ENCODE results near the gene BTBD9.

Gene BTBD9

GRCh38 chr6:38273325-38273724 is 366.4 kb downstream of the BTBD9 start:
- DNase-seq, result no peak

- no peak for DNase-seq
These were observed 367.5 kb downstream of the BTBD9 start for GRCh38 chr6:38272222-38272621.

GRCh38 chr6:38271081-38271480 is 368.6 kb downstream of the BTBD9 start:
- DNase-seq, result no peak

DNA sequence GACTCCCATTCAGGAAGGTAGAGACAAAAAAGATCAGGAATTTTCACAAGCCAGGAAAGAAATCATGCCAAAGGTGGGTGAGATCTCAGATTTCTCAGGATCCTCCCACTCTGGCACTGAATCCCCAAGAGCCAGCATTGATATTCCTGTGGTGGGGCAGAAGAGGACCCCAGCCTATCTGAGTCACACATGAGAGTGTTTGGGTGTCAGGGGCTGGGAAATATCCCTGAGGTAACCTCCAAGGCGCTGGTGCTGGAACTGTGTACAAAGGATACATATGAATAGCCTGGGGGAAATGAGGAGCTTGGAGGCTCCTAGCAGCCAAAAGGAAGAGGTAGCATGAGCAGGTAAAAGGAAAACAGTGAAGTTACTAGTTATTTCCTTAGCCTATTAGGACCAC is 369.4 kb downstream of the BTBD9 start:
- no peak for DNase-seq

DNA sequence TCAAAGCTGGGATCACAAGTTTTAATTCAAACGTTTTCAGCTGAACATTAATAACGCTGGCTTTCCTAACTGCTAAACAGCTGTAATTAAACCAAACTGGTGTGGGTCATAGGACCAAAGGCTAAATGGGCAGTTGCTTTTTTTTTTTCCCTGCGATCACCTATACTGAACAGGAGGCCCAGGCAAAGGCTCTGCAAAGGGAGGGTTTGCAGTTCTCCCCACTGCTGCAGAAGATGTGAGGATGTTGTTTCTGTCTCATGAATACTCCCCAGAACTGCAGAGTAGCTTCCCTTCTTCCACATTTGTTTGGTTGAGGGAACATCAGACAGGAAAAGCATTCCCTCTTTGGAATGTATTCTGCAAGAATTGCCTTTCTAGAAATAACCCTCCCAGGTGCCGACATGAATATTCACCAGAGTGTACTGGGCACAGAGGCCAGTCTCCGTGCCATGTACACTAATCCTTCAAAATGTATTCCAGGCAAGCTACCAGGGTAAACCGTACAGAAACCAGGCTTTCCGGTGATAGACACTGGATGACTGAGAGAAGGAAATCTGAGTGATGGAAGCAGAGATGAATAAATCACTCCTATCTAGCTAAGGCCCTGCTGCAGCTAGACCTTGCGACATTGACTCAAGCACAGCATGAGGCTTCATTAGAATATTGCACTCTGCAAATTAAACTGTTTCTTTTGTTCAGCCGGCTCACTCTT is 370.1 kb downstream of the BTBD9 start:
- no peak for DNase-seq

- DNase-seq, result no peak
These were observed 371.4 kb downstream of the BTBD9 start for GRCh38 chr6:38268342-38268741.

- no peak for DNase-seq
These were observed 372.8 kb downstream of the BTBD9 start for GRCh38 chr6:38266921-38267354.

GRCh38 chr6:38264605-38265004 is 375.1 kb downstream of the BTBD9 start:
- no peak for DNase-seq

- DNase-seq, result no peak
These were observed 377.1 kb downstream of the BTBD9 start for GRCh38 chr6:38262609-38263008.

- no peak for DNase-seq
These were observed 377.7 kb downstream of the BTBD9 start for GRCh38 chr6:38262026-38262425.

GRCh38 chr6:38261626-38262025 is 378.1 kb downstream of the BTBD9 start:
- no peak for DNase-seq

GRCh38 chr6:38259736-38260135 is 380.0 kb downstream of the BTBD9 start:
- no peak for DNase-seq

- DNase-seq, result no peak
These were observed 391.1 kb downstream of the BTBD9 start for GRCh38 chr6:38248500-38249234.

DNA sequence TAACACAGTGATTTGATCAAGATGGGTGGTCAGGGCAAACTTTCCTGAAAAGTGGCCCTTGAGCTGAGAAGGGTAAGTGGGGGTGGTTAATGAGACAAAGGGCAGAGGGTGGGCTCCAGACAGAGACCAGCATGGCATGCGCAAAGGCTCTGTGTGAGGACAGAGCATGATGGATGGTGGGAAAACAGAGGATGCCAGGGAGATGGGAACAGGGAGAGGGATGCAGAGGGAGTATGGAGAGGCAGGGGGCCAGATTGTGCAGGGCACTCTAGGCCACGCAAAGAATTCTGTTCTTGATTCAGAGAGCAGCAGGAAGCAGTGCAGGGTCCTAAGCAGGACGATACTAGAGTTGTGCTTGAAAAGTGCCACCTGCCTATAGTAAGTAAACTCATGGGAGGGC is 394.4 kb downstream of the BTBD9 start:
- DNase-seq, result no peak

GRCh38 chr6:38244869-38245268 is 394.9 kb downstream of the BTBD9 start:
- DNase-seq, result no peak

DNA sequence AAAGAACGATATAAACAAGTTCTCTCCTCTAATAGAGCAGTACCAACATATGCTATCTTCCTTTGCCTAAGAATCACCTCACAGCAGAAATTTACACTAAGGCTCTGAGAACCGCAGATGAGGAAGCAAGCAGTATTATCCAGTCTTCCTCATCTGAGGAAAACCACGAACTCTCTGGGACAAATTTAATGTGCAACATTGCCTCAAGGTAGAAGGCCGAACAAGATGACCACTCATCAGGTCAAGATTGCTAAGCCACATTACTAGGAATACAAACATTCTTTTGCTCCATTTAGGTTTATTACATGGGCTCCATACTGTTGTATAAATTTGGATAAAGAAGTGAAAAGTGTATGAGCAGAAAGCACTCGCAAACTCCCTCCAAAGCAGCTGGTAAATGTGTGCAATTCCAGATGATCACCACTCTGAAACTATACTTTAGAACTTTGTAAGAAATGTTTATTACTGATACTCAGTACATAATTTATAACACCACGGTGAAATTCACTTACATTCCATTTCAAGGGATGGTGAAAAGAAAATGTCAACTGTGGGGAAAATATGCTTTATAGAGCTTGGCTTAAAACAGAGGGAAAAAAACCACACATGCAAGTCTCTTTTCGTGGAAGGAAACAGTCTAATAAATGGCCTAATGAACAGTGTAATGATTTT is 398.4 kb downstream of the BTBD9 start:
- no peak for DNase-seq

GRCh38 chr6:38239719-38240451 is 399.8 kb downstream of the BTBD9 start:
- DNase-seq, result no peak

GRCh38 chr6:38236631-38237030 is 403.1 kb downstream of the BTBD9 start:
- DNase-seq, result no peak

DNA sequence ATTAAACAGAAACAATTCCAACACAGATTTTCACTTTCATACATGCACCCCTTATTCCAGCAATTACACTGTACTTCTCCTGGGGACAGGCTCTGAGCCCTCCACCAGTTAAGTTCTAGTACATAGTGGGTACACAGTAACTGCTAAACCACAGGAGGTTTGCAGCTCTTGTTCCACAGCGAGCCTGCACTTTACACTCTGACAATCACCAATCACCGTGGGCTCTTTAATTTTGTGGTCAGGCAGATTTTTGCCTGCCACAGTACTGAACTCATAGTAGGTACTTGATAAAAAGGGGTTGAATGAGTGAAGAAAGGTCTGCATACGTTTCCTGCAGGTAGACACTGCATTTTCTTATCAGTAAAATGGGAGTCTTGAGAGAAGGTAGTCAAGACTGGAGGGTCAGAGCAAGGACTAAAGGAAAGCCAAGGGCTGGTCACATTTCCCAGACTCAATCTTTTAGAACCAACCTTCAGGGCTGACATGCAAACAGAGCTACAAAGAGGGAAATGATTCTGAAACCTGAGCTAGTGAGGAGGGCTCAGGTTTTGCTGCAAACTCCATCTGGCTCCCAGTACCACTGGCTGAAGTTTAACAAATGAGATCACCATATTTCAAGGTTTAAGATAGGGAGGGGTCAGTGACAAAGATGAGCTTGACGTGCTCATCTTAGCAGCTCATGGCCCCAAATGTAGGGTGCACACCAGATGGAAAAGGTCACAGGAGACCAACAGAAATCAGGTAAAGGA is 404.6 kb downstream of the BTBD9 start:
- no peak for DNase-seq

DNA sequence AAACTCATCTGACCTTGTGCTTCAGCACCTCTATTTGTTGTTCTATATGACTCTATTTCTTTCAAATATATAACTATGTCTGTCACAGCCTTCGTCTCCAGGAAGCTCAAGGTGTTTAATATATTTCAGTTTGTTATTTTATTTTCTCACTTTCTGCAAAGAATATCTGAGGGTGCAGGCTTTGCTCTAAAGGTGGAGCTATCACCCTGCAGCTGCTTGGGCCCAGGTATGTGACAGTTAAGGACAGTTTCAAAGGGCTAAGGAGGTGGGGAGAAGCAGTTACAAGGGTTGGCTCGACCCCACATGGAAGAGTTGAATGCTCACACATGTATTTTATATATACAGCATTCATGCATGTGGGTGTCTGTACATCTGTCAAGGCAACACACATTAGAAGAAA is 405.6 kb downstream of the BTBD9 start:
- DNase-seq, result no peak

- DNase-seq, result no peak
These were observed 406.5 kb downstream of the BTBD9 start for GRCh38 chr6:38233161-38233791.

- DNase-seq, result no peak
These were observed 414.0 kb downstream of the BTBD9 start for GRCh38 chr6:38225766-38226165.
